GM10266 (cell line): Measurements from ENCODE around the gene NPEPL1.
"Not testable (repeated sequence)": the region's sequence is repeated elsewhere in the genome, so short reads cannot be mapped to it uniquely, and the experiment has no call there.

Experiments
- DNase-seq: peaks from one replicate; pipeline ENCODE4 v3.0.0; 2012; ENCODE audit errors: extremely low spot score
- TF ChIP-seq, protein P1 (sequence below): IDR thresholded peaks from 2 replicates; pipeline ENCODE4 v1.5.1; 2012; ENCODE audit warnings: mild to moderate bottlenecking, low read depth; ENCODE audit not compliant: control insufficient read depth, insufficient read depth; ENCODE audit errors: missing control alignments

The NPEPL1 gene

DNA sequence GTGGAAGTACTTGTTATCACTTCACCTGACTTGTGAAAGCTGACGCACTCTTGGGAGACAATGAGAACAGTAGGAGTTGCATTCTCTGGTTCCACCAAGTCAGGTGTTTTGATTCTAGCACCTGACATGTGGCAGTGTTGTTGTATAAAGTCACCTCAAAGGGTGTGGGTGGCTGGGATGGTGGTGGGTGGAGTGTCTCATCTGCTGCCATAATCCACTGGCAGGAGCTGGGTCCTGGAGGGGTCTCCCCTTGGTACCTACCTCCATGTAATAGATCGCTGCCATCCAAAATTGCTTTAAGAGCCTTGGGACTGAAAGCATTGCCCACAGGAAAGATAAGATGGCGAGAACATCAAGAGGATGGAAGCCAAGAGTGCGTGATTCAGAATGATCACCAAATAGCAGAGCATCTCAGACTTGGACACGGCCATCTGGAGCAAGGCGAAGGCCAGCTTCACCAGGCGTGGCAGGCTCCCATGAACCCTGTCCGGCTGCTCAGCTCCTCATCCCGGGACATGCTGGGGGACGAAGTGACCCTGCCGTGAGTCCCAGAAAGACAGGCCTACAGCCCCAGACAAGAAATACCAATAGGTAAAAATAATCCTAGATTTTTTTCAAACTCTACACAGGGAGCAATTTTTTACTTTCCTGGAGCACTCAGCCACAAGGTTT is 56.6 kb downstream of the NPEPL1 start:
- no peak for DNase-seq
- TF ChIP-seq, protein P1, sequence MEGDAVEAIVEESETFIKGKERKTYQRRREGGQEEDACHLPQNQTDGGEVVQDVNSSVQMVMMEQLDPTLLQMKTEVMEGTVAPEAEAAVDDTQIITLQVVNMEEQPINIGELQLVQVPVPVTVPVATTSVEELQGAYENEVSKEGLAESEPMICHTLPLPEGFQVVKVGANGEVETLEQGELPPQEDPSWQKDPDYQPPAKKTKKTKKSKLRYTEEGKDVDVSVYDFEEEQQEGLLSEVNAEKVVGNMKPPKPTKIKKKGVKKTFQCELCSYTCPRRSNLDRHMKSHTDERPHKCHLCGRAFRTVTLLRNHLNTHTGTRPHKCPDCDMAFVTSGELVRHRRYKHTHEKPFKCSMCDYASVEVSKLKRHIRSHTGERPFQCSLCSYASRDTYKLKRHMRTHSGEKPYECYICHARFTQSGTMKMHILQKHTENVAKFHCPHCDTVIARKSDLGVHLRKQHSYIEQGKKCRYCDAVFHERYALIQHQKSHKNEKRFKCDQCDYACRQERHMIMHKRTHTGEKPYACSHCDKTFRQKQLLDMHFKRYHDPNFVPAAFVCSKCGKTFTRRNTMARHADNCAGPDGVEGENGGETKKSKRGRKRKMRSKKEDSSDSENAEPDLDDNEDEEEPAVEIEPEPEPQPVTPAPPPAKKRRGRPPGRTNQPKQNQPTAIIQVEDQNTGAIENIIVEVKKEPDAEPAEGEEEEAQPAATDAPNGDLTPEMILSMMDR = no peak

DNA sequence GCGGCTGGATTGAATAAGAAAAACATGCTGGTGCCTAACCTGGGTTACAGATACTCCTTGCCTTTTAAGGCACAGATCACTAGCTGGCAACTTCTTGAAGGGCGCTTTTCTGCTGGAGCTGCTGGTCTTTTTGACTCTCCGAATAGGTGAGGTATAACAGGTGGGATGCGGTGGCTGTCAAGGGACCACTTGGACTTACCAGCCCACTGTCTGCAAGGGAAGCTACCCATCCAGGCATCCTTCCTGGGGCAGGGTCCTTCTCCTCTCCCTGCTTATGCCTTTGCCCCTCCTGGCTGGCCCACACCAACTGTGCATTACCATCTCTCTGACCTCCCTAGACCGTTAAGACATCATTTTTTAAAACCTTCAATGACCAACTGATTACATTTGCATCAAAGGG is 57.4 kb downstream of the NPEPL1 start:
- TF ChIP-seq, protein P1 = no peak

GRCh38 chr20:58750706-58751105 is 58.1 kb downstream of the NPEPL1 start:
- not testable (repeated sequence) for DNase-seq

More for the DNA sequence above, 57.4 kb downstream of the NPEPL1 start:
- DNase-seq = no peak

DNA sequence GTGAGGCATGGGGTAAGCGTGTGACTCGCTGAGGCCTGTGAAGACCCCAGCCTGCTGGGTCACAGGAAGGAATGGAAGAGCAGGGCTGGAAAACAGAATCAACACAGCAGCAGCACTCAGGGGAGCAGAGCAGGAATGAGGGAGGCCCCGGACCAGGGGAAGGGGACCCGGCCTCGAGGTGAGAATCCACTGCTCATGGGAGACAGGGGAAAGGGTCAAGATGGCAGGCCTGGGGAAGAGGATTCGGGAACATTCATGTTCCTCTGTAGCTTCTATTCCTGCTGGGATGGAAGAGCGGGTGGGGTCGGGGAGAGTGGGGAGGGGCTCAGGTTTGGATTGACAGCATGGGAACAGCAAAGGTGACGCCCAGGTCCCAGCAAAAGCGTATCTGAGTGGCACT is 59.4 kb downstream of the NPEPL1 start:
- TF ChIP-seq, protein P1 = no peak
- no peak for DNase-seq

DNA sequence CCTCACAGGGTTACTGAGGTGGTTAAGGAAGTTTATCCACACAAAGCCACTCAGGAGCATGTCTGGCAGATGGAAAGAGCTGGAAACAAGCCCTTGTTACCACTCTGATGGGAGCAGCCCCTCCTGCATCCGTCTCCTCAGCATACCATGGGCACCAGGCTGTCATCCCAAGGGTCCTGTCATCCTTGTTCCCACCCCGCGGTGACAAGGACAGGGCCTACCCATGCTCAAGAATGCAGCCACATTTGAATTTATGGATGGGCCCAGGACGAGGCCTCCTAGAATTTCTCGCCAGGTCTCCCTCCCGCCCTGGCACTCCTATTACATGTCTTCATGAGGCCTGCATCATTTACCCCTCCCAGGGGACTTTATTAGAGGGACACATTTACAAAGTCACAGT is 60.0 kb downstream of the NPEPL1 start:
- DNase-seq = no peak
- TF ChIP-seq, protein P1 = no peak

GRCh38 chr20:58753267-58753921 is 60.8 kb downstream of the NPEPL1 start:
- no peak for DNase-seq
- TF ChIP-seq, protein P1 = no peak

DNA sequence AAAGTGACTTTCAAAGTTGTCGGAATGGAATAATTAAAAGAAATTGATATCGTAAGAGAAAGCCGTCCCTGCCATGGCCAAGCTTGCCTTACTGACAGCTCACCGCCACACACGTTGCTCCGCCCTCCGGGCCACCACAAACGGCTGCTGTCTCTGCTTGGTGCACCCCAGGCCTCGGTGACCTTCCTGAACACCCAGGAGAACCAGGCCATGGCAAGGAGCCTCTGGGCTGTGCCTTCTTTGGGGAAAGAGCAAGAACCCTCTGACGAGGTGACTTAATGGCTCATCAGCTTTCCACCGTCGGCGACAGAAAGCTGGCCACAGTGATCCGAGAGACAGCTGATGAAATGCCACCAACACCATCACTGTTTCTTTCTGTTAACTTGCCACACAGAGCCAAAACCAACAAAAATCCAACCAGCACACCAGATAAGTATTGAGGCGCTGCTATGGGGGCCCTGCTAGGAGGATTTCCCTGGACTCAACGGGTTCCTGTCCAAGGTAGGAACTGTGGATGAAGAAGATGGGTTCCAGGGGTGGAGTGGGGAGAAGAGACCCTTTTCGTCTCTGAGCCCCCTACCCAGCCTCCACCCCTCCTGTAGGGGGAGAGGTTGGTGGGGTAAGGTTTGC is 61.4 kb downstream of the NPEPL1 start:
- TF ChIP-seq, protein P1 = no peak
- no peak for DNase-seq
